GM18861 (cell line): ENCODE results near the gene PAMR1.

ENCODE experiments used
- ATAC-seq: cut with Tn5 transposase; IDR thresholded peaks from one replicate; pipeline ENCODE4 v1.9.1; 2021; ENCODE audit not compliant: unreplicated experiment

PAMR1 gene

DNA sequence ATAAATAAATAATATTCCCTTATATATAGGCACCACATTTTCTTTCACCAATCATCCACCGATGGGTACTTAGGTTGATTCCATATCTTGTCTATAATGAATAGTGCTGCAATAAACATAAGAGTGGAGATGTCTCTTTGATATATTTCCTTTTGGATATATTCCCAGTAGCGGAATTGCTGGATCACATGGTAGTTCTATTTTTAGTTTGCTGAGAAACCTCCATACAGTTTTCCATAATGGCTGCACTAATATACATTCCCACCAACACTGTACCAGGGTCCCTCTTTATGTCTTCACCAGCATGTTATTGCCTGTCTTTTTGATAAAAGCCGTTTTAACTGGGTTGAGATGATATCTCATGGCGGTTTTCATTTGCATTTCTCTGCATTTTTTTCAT is 23.6 kb downstream of the PAMR1 start:
- no peak for ATAC-seq

DNA sequence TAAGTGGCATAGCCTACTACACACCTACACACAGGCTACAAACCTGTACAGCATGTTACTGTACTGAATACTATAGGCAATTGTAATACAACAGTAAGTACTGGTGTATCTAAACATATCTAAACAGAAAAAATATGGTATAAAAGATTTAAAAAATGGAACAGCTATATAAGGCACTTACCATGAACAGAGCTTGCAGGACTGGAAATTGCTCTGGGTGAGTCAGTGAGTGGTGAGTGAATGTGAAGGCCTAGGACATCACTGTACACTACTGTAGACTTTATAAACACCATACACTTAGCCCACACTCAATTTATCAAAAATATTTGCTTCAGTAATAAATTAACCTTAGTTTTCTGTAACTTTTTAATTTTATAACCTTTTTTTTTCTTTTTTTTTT is 24.7 kb downstream of the PAMR1 start:
- no peak for ATAC-seq

DNA sequence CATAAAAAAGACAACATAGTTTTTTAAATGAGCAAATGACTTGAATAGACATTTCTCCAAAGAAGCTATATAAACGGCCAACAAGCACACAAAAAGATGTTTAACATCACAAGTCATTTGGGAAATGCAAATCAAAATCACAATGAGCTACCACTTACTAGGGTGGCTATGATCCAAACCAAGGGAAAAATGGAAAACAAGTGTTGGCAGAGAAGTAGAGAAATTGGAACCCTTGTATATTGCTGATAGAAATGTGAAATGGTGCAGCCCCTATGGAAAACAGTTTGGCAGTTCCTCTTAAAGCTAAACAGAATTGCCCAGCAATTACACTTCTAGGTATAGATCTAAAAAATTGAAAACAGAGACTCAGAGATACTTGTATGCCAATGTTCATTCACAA is 29.0 kb downstream of the PAMR1 start:
- ATAC-seq = no peak

DNA sequence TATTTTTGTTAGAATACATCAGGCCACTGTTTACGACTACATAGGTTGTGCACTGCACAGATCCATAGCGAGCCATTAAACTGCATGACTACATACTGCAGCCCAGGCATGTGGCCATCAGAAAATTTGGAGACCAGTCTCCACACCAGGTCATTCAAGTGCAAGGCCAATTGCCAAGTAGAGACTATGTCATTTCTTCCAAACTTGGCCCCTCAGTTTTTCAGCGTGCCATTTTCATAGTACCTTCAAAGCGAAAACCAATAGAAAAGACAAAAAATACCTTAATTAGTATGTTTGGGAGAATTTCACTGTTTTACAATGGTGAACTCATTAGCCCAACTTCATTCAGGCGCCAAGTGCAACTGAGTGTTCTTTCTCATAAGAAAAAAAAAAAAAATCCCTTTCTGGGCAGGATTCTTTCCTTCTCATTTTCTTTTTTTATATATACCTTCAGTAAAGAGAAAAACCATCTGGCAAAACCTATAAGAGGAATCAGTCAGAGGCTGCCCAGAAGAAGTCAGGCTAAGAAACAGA is 30.4 kb downstream of the PAMR1 start:
- no peak for ATAC-seq

DNA sequence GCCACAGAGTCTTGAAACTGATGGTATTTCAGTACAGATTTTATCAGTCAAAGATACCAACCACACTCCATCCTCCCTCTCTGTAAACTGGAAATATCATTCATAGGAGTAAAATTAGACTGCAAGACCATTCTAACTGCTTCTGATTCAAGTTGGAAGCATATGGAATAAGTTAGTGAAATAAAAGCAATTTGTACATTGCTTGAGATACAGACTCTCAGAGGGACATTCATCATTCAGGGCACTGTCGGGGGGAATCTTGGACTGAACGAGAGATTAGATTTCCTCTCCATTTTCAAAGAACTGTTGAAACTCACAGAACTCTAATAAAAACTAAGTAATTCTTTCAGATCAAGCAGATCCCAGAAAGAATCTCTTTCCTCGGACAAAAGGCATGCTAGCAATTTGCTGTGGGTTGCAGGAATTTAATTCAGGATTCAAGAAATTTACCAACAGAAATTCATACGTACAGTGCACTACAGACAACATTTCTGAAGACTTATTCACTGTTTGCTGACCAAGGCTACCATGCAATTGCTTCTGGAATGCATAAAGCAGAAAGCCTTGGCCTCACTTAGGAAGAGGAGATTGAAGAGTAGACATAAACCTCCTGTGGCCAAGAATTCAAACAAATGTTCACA is 34.1 kb downstream of the PAMR1 start:
- ATAC-seq = no peak

DNA sequence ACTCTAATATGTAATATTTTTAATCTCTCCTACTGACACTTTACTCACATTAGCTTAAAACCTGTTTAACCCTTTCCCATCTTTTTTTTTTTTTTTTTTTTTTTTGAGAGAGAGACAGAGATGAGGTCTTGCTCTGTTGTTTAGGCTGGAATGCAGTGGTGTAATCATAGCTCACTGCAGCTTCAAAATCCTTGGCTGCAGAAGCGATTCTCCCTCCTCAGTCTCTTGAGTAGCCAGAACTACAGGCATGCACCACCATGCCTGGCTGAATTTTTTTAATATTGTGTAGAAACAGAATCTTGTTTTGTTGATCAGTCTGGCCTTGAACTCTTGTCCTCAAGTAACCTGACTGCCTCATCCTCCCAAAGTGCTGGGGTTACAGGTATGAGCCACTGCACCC is 37.3 kb downstream of the PAMR1 start:
- ATAC-seq = no peak

DNA sequence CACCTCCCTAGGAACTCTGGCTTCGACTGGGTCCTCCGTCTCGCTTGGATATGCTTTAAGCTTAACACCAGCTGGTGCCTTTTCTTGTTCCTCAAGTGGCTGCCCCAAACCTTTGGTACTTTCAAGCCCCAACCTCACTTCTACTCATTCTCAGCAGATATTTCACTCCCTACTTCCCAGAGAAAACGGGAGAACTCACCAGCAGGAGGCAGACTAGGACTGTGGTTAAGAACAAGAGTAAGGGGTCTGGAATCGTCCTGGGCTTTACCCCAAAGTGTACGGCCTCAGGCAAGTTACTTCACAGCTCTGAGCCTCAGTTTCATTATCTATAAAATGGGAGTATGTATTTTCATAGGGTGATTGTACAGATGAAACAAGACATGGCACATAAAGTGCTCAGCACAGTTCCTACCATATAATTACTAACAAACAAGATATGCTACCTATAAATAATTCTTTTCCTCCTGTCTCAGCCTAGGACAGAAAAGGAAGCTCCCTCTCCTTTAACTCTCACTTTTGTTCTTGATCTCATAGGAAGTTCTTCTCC is 37.8 kb downstream of the PAMR1 start:
- ATAC-seq = no peak

DNA sequence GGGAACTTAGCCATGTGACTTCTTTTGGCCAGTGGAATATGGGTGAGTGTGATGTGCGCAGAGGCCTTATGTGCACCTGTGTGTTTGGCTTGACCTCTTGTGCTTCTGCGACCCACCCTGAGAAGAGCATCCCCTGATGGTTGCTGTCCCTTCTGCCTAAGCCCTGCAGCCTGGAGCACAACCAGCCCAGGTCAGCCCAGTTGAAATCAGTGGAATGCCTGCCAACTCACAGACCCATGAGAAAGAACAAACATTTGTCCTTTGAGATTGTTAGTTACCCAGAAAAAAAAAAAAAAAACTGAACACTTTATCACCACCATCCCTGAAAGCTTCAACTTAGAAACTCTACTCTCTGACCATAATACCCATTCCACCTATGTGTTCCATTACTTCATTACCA is 38.5 kb downstream of the PAMR1 start:
- ATAC-seq = no peak

DNA sequence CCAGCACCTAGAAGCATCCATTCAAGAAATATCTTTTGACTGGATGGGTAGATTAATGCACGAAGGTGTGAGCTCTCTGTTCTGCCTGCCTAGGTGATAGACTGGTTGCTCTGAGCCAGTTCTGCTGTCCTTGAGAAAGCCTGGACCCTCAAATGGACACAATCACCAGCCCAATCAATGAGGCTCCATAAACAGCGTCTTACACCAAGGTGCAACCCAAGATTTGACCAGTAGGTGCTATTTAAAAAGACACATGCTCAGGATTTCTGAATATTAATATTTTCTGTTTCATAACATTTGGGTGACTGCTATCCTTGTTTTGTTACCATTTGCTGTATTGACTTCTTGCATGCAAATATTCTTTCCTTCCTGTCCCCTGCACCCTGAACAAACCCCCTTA is 39.0 kb downstream of the PAMR1 start:
- ATAC-seq = no peak

DNA sequence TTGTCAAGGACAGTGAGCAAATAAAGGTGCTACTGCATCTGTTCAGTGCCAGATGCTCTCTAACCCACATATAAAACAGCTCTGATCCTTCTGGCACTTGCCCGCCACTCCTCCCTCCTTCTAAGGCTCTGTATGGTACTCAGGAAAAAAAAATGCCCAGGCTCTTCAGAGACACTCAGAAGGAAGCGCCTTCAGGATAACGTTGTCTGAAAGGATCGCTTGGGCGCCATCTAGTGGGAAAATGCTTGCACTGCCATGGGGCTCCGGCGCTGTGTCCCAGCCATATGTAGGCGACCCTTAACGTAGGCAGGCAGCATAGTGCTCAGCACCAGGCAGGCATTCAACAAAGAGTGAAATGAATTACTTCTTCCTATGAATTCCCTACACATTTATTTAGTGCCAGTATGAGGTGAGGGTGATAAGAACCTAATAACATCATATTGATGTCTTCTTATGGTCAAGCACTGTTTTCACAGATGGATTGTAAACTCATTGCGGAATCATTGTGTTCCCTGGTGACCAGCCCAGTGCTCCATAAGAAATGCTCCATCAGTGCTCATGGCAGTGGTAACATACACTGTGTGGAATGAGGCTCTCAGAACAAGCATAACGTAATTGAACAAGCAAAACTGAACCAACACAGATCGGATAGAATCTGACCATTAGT is 39.6 kb downstream of the PAMR1 start:
- peak; percentile 94 for ATAC-seq

DNA sequence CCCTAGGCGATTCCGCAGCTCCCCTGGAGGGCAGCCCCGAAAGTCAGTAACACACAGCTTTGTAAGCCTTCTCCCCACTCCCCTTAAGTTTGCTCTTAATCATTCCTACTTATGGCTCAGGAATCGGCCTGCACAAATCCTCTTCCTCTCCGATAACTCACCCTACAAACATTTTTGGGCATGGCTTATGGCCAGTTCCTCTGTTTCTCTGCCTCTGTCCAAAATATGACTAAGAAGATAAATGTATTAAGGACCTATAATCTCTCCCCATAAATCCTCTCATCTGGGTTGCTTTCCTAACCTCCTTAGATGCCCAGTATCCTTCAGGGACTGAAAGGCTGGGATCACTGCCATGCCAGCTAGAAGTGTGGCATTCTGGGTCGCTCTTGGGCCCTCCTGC is 41.0 kb downstream of the PAMR1 start:
- no peak for ATAC-seq

DNA sequence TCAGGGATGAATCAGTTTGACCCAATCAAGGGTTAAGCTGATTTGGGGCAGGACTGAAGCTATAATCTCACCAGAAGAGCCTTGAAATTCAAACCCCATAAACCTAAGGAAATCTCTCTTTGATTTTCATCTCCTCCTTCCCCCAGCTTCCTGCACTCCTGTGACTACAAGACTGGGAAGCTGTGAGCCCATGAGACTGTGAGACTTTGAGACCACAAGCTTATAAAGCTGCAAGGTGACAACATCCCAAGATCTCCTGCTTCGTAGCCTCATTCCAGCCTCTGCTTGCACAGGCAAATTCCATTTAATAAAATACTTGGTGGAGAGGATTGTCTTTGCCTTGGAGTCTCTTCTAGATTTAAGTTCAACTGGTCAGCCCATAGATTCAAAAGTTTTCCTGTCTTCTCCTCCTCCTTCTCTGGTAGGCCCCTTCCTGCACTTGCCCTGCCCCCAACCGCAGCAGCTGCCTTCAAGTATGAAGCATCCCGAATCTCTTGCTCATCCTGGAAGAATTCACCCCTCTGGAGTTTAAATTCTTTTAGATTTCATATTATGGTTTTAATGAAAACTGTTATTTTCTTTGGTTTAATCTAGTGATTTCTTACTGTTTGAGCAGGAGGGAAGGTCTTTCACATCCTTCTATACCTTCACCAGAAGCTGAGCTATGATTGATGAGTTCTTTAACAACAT is 42.1 kb downstream of the PAMR1 start:
- no peak for ATAC-seq

DNA sequence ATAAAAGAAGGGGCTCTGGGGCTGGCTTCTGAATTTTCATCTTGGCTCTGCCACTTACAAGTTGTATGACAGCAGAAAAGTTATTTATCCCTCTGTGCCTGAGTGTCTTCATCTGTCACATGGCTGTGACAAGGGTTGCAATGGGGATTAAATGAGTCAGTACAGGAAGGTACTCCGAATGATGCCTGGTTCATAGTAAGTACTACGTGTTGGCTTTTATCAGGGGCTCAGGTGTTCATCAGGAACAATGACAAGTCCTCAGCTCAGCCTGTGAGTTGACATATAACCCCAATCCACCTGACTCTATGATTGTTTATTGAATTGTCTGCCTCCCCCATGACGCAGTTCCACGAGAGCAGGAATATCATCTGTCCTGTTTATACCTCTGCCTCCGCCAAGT is 45.7 kb downstream of the PAMR1 start:
- no peak for ATAC-seq

DNA sequence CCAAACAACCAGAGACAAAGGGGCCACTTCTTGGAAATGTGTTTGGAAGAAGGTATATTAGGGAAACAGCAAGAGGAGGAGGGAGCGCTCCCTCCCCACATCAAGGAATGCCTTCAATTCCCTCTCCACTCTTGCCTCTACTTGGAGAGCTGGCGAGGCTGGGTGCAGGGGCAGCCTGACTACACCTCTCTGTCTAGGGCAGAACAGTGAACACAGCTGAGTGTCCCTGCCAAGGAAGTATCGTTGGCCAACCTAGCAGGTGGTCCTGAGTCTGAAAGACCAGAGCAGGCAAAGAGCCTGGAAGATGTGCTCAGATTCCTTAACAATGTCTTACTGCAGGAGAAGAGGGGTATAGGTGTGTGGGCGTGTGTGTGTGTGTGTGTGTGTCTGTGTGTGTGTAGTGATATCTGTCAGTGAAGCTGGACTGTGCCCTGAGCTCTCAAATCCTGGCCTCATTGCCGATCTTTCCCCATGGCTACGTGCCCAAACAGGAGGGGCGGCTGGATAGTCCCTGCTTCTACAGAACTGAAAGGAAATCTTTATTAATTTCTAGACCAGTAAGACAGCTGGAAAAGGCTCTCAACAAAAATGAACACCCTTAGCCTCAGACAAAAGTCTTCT is 46.8 kb downstream of the PAMR1 start:
- ATAC-seq = no peak

DNA sequence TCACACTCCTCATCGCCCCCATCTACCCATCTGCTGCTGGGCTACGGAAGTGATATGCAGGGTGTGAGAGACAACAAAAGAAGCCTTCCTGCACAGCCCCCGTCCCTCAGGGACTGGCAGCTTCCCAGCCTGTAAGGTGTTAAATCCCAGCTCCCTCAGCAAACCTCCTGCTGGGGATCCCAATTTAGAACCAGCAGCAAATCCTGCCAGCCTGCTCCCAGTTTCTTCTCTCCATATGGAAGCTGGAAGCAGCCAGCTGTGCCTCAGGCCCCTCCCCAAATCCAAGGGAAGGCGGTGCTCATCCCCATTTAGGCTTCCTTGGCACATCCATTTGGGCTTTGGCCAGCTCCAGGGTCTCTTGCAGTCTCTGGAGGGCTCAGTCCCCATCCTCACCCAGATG is 47.5 kb downstream of the PAMR1 start:
- no peak for ATAC-seq

DNA sequence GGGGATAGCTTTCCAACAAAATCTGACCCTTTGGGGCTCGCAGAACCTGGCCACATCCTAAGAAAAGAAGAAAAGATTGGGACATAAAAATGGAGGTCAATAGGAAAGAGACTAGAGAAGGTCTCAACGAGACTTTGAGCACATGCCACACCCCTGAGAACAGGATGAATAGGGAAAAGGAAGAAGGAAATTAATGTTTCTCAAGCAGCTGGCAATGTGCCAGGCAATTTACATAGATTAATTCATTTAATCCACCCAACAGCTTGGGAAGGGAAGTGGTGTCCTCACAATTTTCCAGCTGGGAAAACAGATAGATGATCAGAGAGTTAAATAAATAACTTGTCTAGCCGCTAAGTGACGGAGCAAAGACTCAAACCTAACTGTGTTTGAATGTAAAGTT is 50.7 kb downstream of the PAMR1 start:
- no peak for ATAC-seq

DNA sequence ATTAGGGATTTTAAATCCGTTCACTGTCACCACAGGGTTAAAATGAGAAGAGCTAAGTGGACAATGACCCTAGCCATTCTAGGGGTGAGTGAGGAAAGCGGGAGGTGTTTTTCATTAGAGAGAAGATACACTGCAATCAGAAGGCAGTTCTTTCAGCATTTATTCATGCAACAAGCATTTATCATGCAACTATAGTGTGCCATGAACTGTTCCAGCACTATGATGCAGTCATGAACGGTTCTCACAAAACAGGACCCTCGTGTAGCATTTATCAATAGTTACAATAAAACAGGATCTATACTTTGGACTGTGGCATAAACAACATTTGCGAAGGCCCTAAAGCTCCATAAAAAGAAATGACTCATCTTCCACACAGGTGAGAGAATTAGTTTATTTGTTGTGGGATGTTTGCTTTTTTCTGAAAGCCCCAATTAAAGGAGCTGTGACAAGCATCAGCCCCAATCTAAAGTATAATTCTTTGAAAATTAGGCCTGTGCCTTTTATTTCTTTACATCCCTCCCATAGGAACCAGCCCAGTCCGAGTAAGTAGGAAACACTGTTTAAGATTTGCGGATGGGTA is 51.5 kb downstream of the PAMR1 start:
- no peak for ATAC-seq

DNA sequence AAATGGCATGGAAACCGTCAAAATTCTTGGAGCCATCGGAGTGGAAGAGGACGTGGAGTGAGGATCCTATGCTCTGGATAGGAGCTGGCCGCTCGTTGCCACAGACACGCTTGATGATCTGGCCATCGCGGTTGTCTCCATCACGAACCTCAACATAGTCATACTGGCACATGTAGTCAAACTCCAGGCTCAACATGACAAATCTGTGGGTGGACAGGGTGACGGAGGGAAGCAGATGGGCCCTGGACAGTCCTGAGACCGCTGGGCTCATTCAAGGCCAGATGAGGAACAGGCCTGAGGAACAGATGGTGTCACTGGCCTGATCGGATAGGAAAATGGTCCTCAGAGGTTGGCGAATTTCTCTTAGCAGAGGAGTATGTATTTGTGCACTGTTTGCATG is 54.8 kb downstream of the PAMR1 start:
- ATAC-seq = no peak

DNA sequence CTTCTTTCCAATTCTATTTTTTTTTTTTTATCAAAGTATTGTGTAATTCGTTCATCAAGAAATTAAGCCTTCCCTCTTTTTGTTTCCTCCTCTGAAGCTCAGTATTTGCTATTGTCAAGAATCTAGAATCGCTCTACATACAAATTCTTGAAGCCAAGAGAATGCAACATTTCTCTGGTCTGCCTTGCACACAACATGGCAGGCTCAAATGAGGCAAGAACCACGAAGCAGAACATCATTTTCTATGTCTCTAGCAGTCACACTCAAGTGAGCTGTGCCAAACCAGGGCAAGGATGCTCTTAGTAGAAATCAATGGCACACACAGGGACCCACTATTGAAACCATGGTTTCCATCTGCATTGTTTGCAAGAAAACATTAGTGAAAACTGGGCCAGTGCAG is 59.4 kb downstream of the PAMR1 start:
- ATAC-seq = no peak

DNA sequence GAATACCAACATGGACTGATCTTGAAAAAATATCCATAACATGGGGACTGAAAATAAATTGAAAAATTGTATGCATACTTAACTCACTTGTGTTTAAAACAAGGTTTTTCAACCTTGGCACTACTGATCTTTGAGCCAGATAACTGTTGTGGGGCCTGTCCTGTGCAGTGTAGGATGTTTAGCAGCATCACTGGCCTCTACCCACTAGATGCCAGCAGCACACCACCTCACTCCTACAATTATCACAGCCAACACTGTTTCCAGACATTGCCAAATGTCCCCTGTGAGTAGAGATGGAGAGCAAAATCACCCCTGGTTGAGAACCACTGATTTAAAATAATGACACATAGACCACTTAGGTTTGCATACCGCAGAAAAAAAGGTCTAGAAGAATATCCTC is 61.1 kb downstream of the PAMR1 start:
- no peak for ATAC-seq

DNA sequence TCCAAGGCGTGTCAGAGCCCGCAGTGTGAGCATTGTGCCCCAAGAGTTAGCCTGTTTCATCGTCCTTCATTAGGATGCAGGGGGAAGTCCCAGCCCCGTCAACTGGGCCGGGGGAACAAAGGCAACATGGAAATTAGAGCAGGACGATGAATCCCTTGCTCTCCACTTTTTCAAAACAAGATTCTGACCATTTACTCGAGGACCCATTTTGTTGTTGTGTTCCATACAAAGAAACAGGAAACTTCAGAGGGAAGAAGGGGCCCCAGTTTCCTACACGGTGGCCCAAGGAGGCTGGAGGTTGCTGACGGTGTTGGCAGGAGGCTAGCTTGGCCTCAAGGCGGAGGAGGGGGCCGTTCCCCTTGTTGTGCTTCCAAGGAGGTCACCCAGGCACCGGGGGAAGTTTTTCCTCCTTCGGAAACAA is 62.1 kb downstream of the PAMR1 start:
- no peak for ATAC-seq
